Stimulated activated naive B cell treated with anti-CD40 and anti-IgM and Interleukin-4, amounts not matched to agents 10 μg/mL and 1 μg/mL and 100 μg/mL, for 72 hours (primary cell): Measurements from ENCODE around the gene PDZD11.
"Not testable (repeated sequence)": the region's sequence is repeated elsewhere in the genome, so short reads cannot be mapped to it uniquely, and the experiment has no call there.

ENCODE experiments used
- ATAC-seq, 2 donors: fragments of 150-1000 bp; cut with Tn5 transposase; replicated peaks; 2 replicates each; pipeline ENCODE4 v1.10.0; 2021; ENCODE audit warnings: moderate library complexity in 1 of 2
- DNase-seq: peaks from one replicate; pipeline ENCODE4 v3.0.0; 2021
- H3K27ac Mint-ChIP-seq: one replicate; pipeline ENCODE4 v1.8.0; 2022; ENCODE audit warnings: mild to moderate bottlenecking, mixed read lengths
- H3K27me3 Mint-ChIP-seq, 2 donors: one replicate each; pipeline ENCODE4 v1.8.0; 2022; ENCODE audit warnings: mixed read lengths in 2 of 2
- H3K36me3 Mint-ChIP-seq, 2 donors: one replicate each; pipeline ENCODE4 v1.8.0; 2022; ENCODE audit warnings: mixed read lengths in 2 of 2, mild to moderate bottlenecking in 1 of 2
- H3K4me1 Mint-ChIP-seq, 2 donors: one replicate each; pipeline ENCODE4 v1.8.0; 2022; ENCODE audit warnings: mixed read lengths in 2 of 2, mild to moderate bottlenecking in 1 of 2
- H3K4me3 Mint-ChIP-seq, 2 donors: one replicate each; pipeline ENCODE4 v1.8.0; 2022; ENCODE audit warnings: mild to moderate bottlenecking in 2 of 2, mixed read lengths in 2 of 2, moderate library complexity in 1 of 2
- H3K9me3 Mint-ChIP-seq, 2 donors: one replicate each; pipeline ENCODE4 v1.8.0; 2022; ENCODE audit warnings: mixed read lengths in 2 of 2, mild to moderate bottlenecking in 1 of 2

PDZD11 gene

DNA sequence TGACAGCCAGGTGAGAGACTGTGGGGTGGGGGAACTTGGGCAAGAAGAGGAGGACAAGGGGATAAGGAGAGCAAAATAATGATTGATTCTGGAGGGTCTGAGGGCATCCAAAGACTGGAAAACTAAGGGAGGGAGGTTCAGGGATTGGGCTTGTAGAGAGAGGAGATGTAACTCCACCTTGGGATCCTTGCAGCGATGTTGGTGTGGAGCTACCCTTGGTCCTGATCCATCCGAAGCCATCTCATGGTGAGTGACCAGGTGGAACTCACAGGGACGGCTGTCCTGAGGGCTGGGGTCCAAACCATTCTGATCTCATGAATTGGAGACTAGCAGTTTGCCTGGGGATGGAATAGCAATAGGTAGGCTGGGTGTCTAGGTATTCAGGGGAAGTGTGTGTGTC is 9.2 kb downstream of the PDZD11 start:
- no peak for ATAC-seq
- peaks cover 0 to 2% of the 10 kb centered on the region in 2 donors for H3K4me1 Mint-ChIP-seq
- peaks cover 0 to 6% of the 10 kb centered on the region in 2 donors for H3K27me3 Mint-ChIP-seq
- no peaks in the 10 kb centered on the region for H3K9me3 Mint-ChIP-seq
- no peak overlapping the region for H3K4me3 Mint-ChIP-seq
- peaks cover 12% of the 10 kb centered on the region in 2 donors for H3K36me3 Mint-ChIP-seq
- DNase-seq = no peak
- no peak overlapping the region for H3K27ac Mint-ChIP-seq

DNA sequence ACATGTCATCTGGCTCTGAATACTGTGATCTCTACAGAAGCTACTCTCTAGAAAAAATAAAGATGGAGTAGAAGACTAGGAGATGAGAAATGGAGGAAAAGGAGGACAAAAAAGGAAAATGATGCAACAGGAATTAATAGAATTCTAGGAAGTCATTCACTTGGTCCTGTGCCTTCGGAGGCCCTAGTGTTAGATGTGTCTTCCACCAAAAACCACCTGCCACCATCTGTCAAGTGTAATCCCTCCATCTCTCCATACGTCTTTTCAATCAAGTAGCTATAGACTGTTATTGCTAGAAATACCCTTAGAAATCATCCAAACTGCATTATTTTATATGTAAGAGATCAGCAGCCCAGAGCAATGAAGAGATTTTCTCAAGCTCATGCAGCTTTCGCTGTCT is 10.6 kb downstream of the PDZD11 start:
- peaks cover 0 to 2% of the 10 kb centered on the region in 2 donors for H3K4me1 Mint-ChIP-seq
- H3K9me3 Mint-ChIP-seq = no peaks in the 10 kb centered on the region
- peaks cover 12% of the 10 kb centered on the region in 2 donors for H3K36me3 Mint-ChIP-seq

GRCh38 chrX:70274029-70274428 is 15.7 kb downstream of the PDZD11 start:
- DNase-seq, H3K27me3 Mint-ChIP-seq, H3K4me3 Mint-ChIP-seq, H3K36me3 Mint-ChIP-seq, ATAC-seq, H3K27ac Mint-ChIP-seq, H3K4me1 Mint-ChIP-seq, H3K9me3 Mint-ChIP-seq: not testable (repeated sequence)

More for the DNA sequence above, 10.6 kb downstream of the PDZD11 start:
- no peak overlapping the region for H3K4me3 Mint-ChIP-seq
- ATAC-seq (no peak), DNase-seq (no peak)
- no peak overlapping the region for H3K27ac Mint-ChIP-seq
- peaks cover 0 to 6% of the 10 kb centered on the region in 2 donors for H3K27me3 Mint-ChIP-seq

- Mint-ChIP-seq H3K4me3 (no peak within 1 kb of the TSS), H3K9me3 (no peaks in the 10 kb centered on the region), H3K36me3 (no peaks in the 10 kb centered on the region), H3K27ac (no peak within 1 kb of the TSS), H3K27me3 (peaks cover 6 to 10% of the 10 kb centered on the region in 2 donors), H3K4me1 (no peaks in the 10 kb centered on the region)
- ATAC-seq (no peak), DNase-seq (no peak)
These were observed 21.7 kb downstream of the PDZD11 start, which contains the start of gene ARR3 for GRCh38 chrX:70268034-70268433. TSS of gene ARR3 (plus strand) at chrX:70268334. CDS start at chrX:70269386, 1,052 bp downstream.

DNA sequence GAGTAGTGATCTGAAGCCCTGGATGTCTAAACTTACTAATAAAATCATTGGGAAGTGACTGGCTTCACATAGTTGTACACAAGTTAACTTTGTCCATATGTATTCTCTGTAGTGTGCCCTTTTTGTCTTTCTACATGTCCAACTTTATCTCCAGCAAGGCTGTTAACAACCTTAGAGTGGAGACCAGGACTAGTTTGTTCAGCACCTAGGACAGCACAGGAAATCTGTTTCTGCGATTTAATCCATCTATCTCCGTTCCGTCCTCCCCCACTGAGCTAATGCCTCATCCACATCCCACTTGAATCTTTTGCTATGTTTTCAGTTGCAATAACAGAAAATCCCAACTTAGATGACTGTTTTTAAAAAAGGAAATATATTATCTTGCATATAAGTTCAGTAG is 24.9 kb downstream of the PDZD11 start:
- Mint-ChIP-seq H3K4me3 (no peak overlapping the region), H3K27me3 (peaks cover 6 to 11% of the 10 kb centered on the region in 2 donors), H3K9me3 (no peaks in the 10 kb centered on the region), H3K27ac (no peak overlapping the region), H3K4me1 (no peaks in the 10 kb centered on the region), H3K36me3 (no peaks in the 10 kb centered on the region)
- ATAC-seq (no peak), DNase-seq (no peak)

- peak; percentile 23 for DNase-seq
- no peaks in the 10 kb centered on the region for H3K9me3 Mint-ChIP-seq
- ATAC-seq = peak; percentile 68 to 88
- H3K27me3 Mint-ChIP-seq = peaks cover 6 to 11% of the 10 kb centered on the region in 2 donors
- H3K36me3 Mint-ChIP-seq = no peaks in the 10 kb centered on the region
- no peak overlapping the region for H3K27ac Mint-ChIP-seq
- no peak overlapping the region for H3K4me3 Mint-ChIP-seq
- no peaks in the 10 kb centered on the region for H3K4me1 Mint-ChIP-seq
These were observed 26.7 kb downstream of the PDZD11 start for GRCh38 chrX:70262952-70263567.

GRCh38 chrX:70260104-70260503 is 29.6 kb downstream of the PDZD11 start, which contains the start of gene P2RY4:
TSS of gene P2RY4 (minus strand) at chrX:70260204. CDS start at chrX:70259624, 580 bp downstream.
- Mint-ChIP-seq H3K4me1 (no peaks in the 10 kb centered on the region), H3K36me3 (no peaks in the 10 kb centered on the region), H3K27ac (no peak within 1 kb of the TSS), H3K4me3 (no peak within 1 kb of the TSS), H3K27me3 (peaks cover 6 to 11% of the 10 kb centered on the region in 2 donors), H3K9me3 (no peaks in the 10 kb centered on the region)
- no peak for ATAC-seq
- no peak for DNase-seq

DNA sequence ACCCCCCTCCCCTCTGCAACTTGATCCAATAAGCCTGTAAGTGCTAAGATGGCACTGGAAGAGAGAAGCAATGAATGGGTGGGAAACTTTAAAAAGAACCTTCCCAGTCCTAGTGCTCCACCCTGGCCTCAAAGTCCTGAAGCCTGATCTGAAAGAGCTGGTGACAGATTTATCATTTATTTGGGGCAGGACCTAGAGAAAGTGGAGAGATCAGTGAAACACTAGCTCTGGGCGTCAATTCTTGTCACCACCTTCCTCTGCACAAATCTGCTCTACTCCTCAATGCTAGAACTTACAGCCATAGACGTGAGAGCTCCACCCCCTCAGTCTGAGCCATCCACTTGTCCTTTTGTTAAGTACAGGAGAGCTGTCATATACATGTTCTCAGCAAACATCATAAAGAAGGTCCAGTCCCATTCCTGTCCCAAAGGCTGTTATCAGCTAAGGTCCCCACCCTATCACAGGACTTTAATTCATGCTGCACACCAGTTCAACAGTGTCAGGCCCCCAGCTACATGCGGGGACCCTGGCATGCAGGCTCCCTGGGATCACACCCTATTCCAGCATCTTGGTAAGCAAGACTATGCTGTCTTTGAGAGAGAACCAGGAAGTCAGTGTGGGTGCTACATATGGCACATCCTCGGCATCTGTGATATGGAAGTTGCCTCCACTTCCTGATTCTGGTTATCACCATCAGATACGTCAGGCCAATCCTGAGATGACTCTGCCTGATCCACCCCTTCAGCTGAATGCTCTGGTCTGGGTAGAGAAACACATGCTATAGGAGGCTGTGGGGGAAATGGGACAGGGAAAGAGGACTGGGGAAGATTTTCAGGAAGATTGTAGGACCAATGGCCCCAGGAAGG is 32.1 kb downstream of the PDZD11 start:
- Mint-ChIP-seq H3K27ac (no peak overlapping the region), H3K4me3 (no peak overlapping the region), H3K9me3 (peaks cover 0 to 1% of the 10 kb centered on the region in 2 donors), H3K27me3 (peaks cover 0 to 3% of the 10 kb centered on the region in 2 donors), H3K36me3 (peaks cover 0 to 6% of the 10 kb centered on the region in 2 donors), H3K4me1 (no peaks in the 10 kb centered on the region)
- ATAC-seq (no peak), DNase-seq (no peak)

GRCh38 chrX:70255452-70255851 is 34.3 kb downstream of the PDZD11 start:
- peaks cover 0 to 3% of the 10 kb centered on the region in 2 donors for H3K27me3 Mint-ChIP-seq
- H3K4me3 Mint-ChIP-seq = no peak overlapping the region
- peaks cover 0 to 1% of the 10 kb centered on the region in 2 donors for H3K9me3 Mint-ChIP-seq
- no peaks in the 10 kb centered on the region for H3K4me1 Mint-ChIP-seq
- ATAC-seq (no peak), DNase-seq (no peak)
- H3K27ac Mint-ChIP-seq = no peak overlapping the region
- H3K36me3 Mint-ChIP-seq = peaks cover 0 to 6% of the 10 kb centered on the region in 2 donors

DNA sequence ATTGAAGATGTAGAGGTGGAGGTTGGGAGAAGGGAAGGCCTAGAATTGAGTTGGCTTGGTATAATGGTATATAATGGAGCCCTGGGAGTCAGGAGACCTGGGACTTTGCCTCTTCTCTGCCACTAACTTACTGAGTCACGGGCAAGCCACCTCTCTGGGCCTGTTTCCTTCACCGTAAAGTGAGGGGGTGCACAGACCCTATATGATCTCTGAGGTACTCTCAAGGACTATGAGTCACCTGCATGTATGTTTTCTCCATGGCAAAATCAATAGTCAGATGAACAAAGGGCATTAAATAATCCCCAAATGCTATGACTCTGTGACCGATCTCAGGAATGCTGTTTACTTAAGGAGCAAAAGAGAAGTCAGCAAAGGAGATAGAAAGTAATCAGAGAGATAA is 34.8 kb downstream of the PDZD11 start:
- Mint-ChIP-seq H3K27me3 (peaks cover 0 to 6% of the 10 kb centered on the region in 2 donors), H3K36me3 (peaks cover 0 to 6% of the 10 kb centered on the region in 2 donors), H3K4me1 (no peaks in the 10 kb centered on the region), H3K4me3 (no peak overlapping the region), H3K27ac (no peak overlapping the region), H3K9me3 (peaks cover 0 to 1% of the 10 kb centered on the region in 2 donors)
- DNase-seq (no peak), ATAC-seq (no peak)

- peaks cover 0 to 6% of the 10 kb centered on the region in 2 donors for H3K36me3 Mint-ChIP-seq
- H3K9me3 Mint-ChIP-seq = peaks cover 0 to 1% of the 10 kb centered on the region in 2 donors
- no peak overlapping the region for H3K4me3 Mint-ChIP-seq
- peaks cover 0 to 7% of the 10 kb centered on the region in 2 donors for H3K27me3 Mint-ChIP-seq
- no peaks in the 10 kb centered on the region for H3K4me1 Mint-ChIP-seq
- DNase-seq (no peak), ATAC-seq (no peak)
- H3K27ac Mint-ChIP-seq = no peak overlapping the region
These were observed 35.7 kb downstream of the PDZD11 start for GRCh38 chrX:70254063-70254400.

- Mint-ChIP-seq H3K36me3 (peaks cover 0 to 6% of the 10 kb centered on the region in 2 donors), H3K9me3 (peaks cover 0 to 1% of the 10 kb centered on the region in 2 donors), H3K27ac (no peak overlapping the region), H3K4me3 (no peak overlapping the region), H3K27me3 (peaks cover 0 to 7% of the 10 kb centered on the region in 2 donors), H3K4me1 (no peaks in the 10 kb centered on the region)
- DNase-seq (no peak), ATAC-seq (no peak)
These were observed 36.2 kb downstream of the PDZD11 start for GRCh38 chrX:70253377-70254062.

DNA sequence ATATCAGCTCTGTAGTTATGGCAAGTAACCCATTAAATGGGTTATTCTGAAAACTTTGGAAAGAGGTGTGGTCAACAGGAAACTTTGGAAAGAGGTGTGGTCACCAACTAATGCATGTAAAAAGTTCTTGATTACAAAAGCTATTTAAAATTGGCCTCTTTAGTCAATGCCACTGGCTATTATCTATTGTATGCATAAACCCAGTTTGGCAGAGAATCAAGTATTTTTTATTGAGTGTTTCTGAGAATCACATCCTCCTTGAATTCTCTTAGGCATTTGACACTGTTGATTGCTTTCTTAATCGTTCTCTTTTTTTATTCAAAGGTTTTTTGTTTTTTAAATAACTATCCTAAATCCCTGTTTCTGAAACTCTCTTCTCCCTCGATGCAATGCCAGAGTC is 37.2 kb downstream of the PDZD11 start:
- Mint-ChIP-seq H3K4me3 (no peak overlapping the region), H3K9me3 (peaks cover 0 to 1% of the 10 kb centered on the region in 2 donors), H3K36me3 (peaks cover 0 to 6% of the 10 kb centered on the region in 2 donors), H3K4me1 (no peaks in the 10 kb centered on the region), H3K27ac (no peak overlapping the region), H3K27me3 (peaks cover 0 to 7% of the 10 kb centered on the region in 2 donors)
- DNase-seq (no peak), ATAC-seq (no peak)

GRCh38 chrX:70247252-70247651 is 42.5 kb downstream of the PDZD11 start:
- H3K27me3 Mint-ChIP-seq = peaks cover 0 to 9% of the 10 kb centered on the region in 2 donors
- no peaks in the 10 kb centered on the region for H3K9me3 Mint-ChIP-seq
- DNase-seq = no peak
- no peak for ATAC-seq
- H3K27ac Mint-ChIP-seq = no peak overlapping the region
- no peaks in the 10 kb centered on the region for H3K36me3 Mint-ChIP-seq
- H3K4me1 Mint-ChIP-seq = no peaks in the 10 kb centered on the region
- H3K4me3 Mint-ChIP-seq = no peak overlapping the region
